Measurements from ENCODE around the gene EAPP.
"Not testable (repeated sequence)": the region's sequence is repeated elsewhere in the genome, so short reads cannot be mapped to it uniquely, and the experiment has no call there.

The EAPP gene

DNA sequence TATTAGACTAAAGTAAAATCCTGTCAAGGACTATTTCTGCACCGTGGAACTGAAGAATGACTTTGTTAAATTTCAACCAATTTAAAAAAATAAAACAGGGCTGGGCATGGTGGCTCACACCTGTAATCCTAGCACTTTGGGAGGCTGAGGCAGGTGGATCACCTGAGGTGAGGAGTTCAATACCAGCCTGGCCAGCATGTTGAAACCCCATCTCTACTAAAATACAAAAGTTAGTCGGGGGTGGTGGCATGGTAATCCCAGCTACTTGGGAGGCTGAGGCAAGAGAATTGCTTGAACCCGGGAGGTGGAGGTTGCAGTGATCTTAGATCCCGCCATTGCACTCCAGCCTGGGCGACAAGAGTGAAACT lies 34.4 kb downstream of the EAPP start:
- not testable (repeated sequence) for H3K27me3 ChIP-seq (replicated peaks; ENCODE audit: control insufficient read depth, insufficient read depth, low read length, poor library complexity, severe bottlenecking); DNase-seq; H3K36me3 ChIP-seq (ENCODE audit: control insufficient read depth, insufficient read depth, low read length); H3K9me3 ChIP-seq (ENCODE audit: control insufficient read depth, low read length); H3K27ac ChIP-seq (ENCODE audit: insufficient read depth, low read length, poor library complexity, severe bottlenecking); H3K4me1 ChIP-seq (ENCODE audit: control insufficient read depth, insufficient read depth, low read length, poor library complexity, severe bottlenecking); H3K4me3 ChIP-seq (ENCODE audit: insufficient read depth, low read depth, low read length, poor library complexity, severe bottlenecking)

DNA sequence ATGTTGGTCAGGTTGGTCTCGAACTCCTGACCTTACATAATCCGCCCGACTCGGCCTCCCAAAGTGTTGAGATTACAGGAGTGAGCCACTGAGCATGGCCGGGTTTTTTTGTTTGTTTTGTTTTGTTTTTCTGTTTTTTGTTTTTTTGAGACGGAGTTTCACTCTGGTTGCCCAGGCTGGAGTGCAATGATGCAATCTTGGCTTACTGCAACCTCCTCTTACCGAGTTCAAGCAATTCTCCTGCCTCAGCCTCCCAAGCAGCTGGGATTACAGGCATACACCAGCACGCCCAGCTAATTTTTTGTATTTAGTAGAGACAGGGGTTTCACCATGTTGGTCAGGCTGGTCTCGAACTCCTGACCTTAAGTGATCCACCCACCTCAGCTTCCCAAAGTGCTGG lies 35.5 kb downstream of the EAPP start:
- DNase-seq; H3K4me1 ChIP-seq (ENCODE audit: control insufficient read depth, insufficient read depth, low read length, poor library complexity, severe bottlenecking): not testable (repeated sequence)

DNA sequence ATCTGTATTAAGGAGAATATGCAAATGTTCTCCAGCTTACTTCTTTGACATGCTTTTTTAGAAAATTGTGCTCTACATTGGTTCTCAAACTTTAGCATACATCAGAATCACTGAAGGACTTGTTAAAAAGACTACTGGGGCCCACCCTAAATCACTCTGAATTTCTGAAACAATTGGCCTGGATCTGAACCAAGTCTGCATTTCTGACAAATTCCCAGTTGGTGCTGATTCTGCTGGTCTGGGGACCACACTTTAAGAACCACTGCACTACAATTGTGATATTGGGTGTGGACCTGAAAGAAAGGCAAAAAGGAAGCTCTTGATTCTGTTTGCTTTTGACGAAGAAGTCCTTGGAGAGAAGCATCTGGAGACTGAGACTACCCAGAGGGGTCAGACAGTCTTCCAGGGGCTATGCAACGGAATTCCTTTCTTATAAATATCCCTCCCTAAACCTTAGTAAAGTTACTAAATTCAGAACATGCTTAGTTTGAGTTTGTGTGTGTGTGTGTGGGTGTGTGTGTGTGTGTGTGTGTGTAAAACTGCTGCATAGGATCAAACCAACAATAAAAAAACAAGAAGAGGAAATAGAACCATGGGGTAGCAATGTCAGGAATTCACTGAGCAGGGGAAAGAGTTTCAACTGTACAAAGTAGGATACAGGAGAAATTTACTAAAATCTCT lies 36.8 kb downstream of the EAPP start:
- H3K4me1 ChIP-seq (ENCODE audit: control insufficient read depth, insufficient read depth, low read length, poor library complexity, severe bottlenecking) = no peaks in the 10 kb centered on the region
- H3K4me3 ChIP-seq (ENCODE audit: insufficient read depth, low read depth, low read length, poor library complexity, severe bottlenecking) = no peak overlapping the region
- no peaks in the 10 kb centered on the region for H3K9me3 ChIP-seq (ENCODE audit: control insufficient read depth, low read length)
- DNase-seq = no peak
- no peaks in the 10 kb centered on the region for H3K36me3 ChIP-seq (ENCODE audit: control insufficient read depth, insufficient read depth, low read length)
- no peak overlapping the region for H3K27ac ChIP-seq (ENCODE audit: insufficient read depth, low read length, poor library complexity, severe bottlenecking)
- no peaks in the 10 kb centered on the region for H3K27me3 ChIP-seq (replicated peaks; ENCODE audit: control insufficient read depth, insufficient read depth, low read length, poor library complexity, severe bottlenecking)

More for the DNA sequence above, 35.5 kb downstream of the EAPP start:
- not testable (repeated sequence) for H3K4me3 ChIP-seq (ENCODE audit: insufficient read depth, low read depth, low read length, poor library complexity, severe bottlenecking); H3K27me3 ChIP-seq (replicated peaks; ENCODE audit: control insufficient read depth, insufficient read depth, low read length, poor library complexity, severe bottlenecking); H3K36me3 ChIP-seq (ENCODE audit: control insufficient read depth, insufficient read depth, low read length); H3K27ac ChIP-seq (ENCODE audit: insufficient read depth, low read length, poor library complexity, severe bottlenecking); H3K9me3 ChIP-seq (ENCODE audit: control insufficient read depth, low read length)

DNA sequence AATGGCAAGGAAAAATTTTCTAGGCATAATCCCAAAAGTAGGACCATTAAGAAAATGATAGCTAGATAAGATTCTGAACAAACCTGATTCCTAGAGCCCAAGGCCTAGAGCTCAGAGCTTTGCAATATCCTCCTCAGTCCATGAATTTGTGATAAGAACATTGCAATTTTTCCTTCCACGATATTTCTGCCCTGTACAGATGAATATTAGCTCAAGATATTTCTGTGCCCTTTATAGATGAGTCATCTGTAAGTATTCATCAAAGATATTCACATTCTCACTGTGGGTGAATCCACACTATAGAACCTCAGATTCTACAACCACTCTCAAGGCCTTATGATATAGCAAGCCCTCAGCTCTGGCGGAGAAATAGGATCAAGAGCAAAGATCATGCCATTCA lies 37.5 kb downstream of the EAPP start:
- no peak for DNase-seq
- H3K4me3 ChIP-seq (ENCODE audit: insufficient read depth, low read depth, low read length, poor library complexity, severe bottlenecking) = no peak overlapping the region
- no peaks in the 10 kb centered on the region for H3K27me3 ChIP-seq (replicated peaks; ENCODE audit: control insufficient read depth, insufficient read depth, low read length, poor library complexity, severe bottlenecking)
- H3K4me1 ChIP-seq (ENCODE audit: control insufficient read depth, insufficient read depth, low read length, poor library complexity, severe bottlenecking) = no peaks in the 10 kb centered on the region
- H3K9me3 ChIP-seq (ENCODE audit: control insufficient read depth, low read length) = no peaks in the 10 kb centered on the region
- no peak overlapping the region for H3K27ac ChIP-seq (ENCODE audit: insufficient read depth, low read length, poor library complexity, severe bottlenecking)
- H3K36me3 ChIP-seq (ENCODE audit: control insufficient read depth, insufficient read depth, low read length) = no peaks in the 10 kb centered on the region

DNA sequence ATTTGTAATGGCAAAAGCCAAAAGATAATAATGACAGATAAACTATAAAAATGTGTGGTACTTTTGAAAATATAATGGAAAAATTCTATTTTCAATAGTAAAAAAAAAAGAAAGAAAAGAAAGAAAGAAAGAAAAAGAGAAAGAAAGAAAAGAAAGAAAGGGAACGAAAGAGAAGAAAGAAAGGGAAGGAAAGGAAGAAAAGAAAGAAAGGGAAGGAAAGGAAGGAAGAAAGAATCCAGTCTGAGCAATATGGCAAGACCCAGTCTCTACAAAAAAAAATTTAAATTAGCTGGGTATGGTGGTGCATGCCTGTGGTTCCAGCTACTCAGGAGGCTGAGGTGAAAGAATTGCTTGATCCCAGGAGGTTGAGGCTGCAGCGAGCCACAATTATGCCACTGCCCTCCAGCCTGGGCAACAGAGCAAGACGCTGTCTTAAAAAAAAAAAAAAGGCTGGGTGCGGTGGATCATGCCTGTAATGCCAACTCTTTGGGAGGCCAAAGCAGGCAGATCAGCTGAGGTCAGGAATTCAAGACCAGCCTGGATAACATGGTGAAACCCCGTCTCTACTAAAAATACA lies 38.4 kb downstream of the EAPP start:
- Histone ChIP-seq H3K9me3 (ENCODE audit: control insufficient read depth, low read length) (no peaks in the 10 kb centered on the region), H3K4me1 (ENCODE audit: control insufficient read depth, insufficient read depth, low read length, poor library complexity, severe bottlenecking) (no peaks in the 10 kb centered on the region), H3K36me3 (ENCODE audit: control insufficient read depth, insufficient read depth, low read length) (no peaks in the 10 kb centered on the region), H3K4me3 (ENCODE audit: insufficient read depth, low read depth, low read length, poor library complexity, severe bottlenecking) (no peak overlapping the region), H3K27ac (ENCODE audit: insufficient read depth, low read length, poor library complexity, severe bottlenecking) (no peak overlapping the region), H3K27me3 (replicated peaks; ENCODE audit: control insufficient read depth, insufficient read depth, low read length, poor library complexity, severe bottlenecking) (no peaks in the 10 kb centered on the region)
- no peak for DNase-seq

DNA sequence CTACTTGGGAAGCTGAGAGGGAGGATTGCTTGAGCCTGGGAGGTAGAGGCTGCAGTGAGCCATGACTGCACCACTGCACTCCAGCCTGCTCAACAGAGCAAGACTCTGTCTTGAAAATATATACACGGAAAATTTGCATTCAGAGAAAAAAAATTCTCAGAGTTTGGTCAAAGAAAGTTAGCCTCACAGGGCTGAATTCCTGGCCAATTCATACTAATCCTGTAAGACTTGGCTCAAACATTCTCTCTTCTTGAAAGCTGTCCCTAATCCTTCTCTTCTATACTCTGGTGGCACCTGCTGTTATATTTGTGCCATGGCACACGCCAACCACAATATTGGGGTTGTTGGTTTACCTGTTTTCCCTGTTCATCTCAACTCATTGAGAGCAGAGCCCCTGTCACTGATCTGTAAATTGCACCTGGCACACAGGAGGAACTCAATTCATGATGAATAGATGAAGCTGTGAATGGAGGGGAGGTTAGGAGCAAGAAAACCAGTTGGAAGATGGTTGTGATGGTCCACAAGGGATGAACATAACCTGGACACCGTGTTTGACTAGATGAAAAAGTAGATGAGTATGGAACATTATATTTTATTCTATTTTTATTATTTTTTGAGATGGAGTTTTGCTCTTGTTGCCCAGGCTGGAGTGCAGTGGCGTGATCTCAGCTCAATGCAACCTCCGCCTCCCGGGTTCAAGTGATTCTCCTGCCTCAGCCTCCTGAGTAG lies 40.7 kb downstream of the EAPP start:
- Histone ChIP-seq H3K27me3 (replicated peaks; ENCODE audit: control insufficient read depth, insufficient read depth, low read length, poor library complexity, severe bottlenecking) (no peaks in the 10 kb centered on the region), H3K36me3 (ENCODE audit: control insufficient read depth, insufficient read depth, low read length) (no peaks in the 10 kb centered on the region), H3K4me3 (ENCODE audit: insufficient read depth, low read depth, low read length, poor library complexity, severe bottlenecking) (no peak overlapping the region), H3K9me3 (ENCODE audit: control insufficient read depth, low read length) (no peaks in the 10 kb centered on the region), H3K4me1 (ENCODE audit: control insufficient read depth, insufficient read depth, low read length, poor library complexity, severe bottlenecking) (no peaks in the 10 kb centered on the region), H3K27ac (ENCODE audit: insufficient read depth, low read length, poor library complexity, severe bottlenecking) (no peak overlapping the region)
- DNase-seq = no peak

DNA sequence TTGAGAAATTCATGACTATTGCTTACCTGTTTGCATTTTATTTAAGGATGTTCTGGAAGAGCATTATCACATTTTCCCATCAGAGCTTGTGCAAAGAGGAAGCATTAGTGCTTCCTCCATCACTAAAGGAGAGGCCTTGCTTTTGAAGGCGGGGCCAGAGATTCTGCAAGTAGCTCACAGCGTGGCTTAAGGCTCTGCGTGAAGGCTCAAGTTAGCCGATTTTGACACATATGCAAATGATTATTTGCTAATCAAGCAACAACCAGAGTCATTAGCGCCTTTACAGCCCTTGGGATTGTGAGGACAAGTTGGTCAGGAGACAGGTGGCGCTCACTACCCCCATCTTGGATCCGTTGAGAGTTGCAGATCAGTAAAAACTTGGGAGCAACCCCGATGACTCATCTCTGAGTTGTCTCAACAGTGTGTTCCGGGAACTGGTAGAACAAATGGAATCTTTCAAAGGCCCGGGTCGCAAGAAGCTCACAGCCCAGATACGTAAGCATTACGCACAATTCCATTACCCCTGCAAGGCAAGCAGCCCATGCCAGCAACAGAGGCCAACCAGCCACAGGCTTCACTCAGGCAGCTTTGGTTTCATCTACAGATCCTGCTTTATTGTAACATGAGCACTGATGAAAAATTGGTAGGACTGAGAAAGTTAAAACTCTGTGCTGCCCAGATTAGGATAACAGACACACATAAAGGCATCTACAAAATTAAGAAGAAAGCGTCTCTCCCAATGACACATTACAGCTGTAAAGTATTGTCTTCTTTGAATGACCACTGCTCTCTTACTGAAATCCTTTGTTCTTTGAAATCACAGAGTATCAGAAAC lies 42.6 kb downstream of the EAPP start:
- H3K36me3 ChIP-seq (ENCODE audit: control insufficient read depth, insufficient read depth, low read length) = no peaks in the 10 kb centered on the region
- no peaks in the 10 kb centered on the region for H3K9me3 ChIP-seq (ENCODE audit: control insufficient read depth, low read length)
- no peak overlapping the region for H3K27ac ChIP-seq (ENCODE audit: insufficient read depth, low read length, poor library complexity, severe bottlenecking)
- no peaks in the 10 kb centered on the region for H3K27me3 ChIP-seq (replicated peaks; ENCODE audit: control insufficient read depth, insufficient read depth, low read length, poor library complexity, severe bottlenecking)
- H3K4me3 ChIP-seq (ENCODE audit: insufficient read depth, low read depth, low read length, poor library complexity, severe bottlenecking) = no peak overlapping the region
- DNase-seq = no peak
- H3K4me1 ChIP-seq (ENCODE audit: control insufficient read depth, insufficient read depth, low read length, poor library complexity, severe bottlenecking) = no peaks in the 10 kb centered on the region

DNA sequence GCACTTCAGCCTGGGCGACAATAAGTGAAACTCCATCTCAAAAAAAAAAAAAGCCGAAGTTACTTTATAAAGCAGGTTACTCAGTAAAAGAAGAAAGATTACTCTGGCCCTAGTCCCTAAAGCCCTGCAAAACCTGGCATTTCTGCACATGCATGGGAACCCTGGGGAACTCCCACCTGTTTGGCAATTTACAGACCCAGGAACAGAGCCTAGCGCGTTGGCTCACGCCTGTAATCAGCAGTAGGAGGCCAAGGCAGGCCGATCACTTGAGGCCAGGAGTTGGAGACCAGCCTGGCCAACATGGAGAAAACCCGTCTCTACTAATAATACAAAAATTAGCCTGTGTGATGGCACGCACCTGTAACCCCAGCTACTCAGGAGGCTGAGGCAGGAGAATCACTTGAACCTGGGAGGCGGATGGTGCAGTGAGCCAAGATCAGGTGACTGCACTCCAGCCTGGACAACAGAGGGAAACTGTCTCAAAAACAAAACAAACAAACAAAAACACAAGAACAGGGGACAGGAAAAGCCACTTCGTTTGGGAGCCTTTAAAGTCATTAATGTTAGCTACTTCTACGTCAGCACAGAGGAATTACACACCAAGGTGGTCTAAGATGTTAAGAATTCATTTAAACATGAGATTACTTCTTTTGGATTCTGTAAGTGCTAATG lies 43.4 kb downstream of the EAPP start:
- Histone ChIP-seq H3K9me3 (ENCODE audit: control insufficient read depth, low read length) (no peaks in the 10 kb centered on the region), H3K27ac (ENCODE audit: insufficient read depth, low read length, poor library complexity, severe bottlenecking) (no peak overlapping the region), H3K27me3 (replicated peaks; ENCODE audit: control insufficient read depth, insufficient read depth, low read length, poor library complexity, severe bottlenecking) (no peaks in the 10 kb centered on the region), H3K4me1 (ENCODE audit: control insufficient read depth, insufficient read depth, low read length, poor library complexity, severe bottlenecking) (no peaks in the 10 kb centered on the region), H3K4me3 (ENCODE audit: insufficient read depth, low read depth, low read length, poor library complexity, severe bottlenecking) (no peak overlapping the region), H3K36me3 (ENCODE audit: control insufficient read depth, insufficient read depth, low read length) (no peaks in the 10 kb centered on the region)
- no peak for DNase-seq

DNA sequence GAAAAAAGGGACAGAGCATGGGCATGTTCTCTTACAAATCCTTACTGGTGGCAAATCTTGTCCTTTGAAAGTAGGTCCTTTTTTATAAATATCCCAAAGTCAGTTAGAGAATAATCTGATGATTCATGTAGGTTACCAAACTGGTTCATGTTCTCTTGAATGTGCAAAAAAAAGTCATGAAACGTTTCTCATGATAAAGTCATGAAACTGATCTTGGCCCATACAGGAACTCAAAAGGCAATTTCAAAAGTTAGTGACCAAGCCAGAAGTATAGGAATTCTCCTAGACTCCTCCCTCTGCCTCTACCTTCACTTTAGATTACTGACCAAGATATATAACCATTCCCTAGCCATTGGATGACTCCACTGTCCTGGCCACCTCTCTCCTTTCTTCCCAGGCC lies 50.2 kb downstream of the EAPP start:
- no peak overlapping the region for H3K27ac ChIP-seq (ENCODE audit: insufficient read depth, low read length, poor library complexity, severe bottlenecking)
- H3K4me1 ChIP-seq (ENCODE audit: control insufficient read depth, insufficient read depth, low read length, poor library complexity, severe bottlenecking) = no peaks in the 10 kb centered on the region
- no peak for DNase-seq
- no peaks in the 10 kb centered on the region for H3K9me3 ChIP-seq (ENCODE audit: control insufficient read depth, low read length)
- H3K4me3 ChIP-seq (ENCODE audit: insufficient read depth, low read depth, low read length, poor library complexity, severe bottlenecking) = no peak overlapping the region
- no peaks in the 10 kb centered on the region for H3K36me3 ChIP-seq (ENCODE audit: control insufficient read depth, insufficient read depth, low read length)
- H3K27me3 ChIP-seq (replicated peaks; ENCODE audit: control insufficient read depth, insufficient read depth, low read length, poor library complexity, severe bottlenecking) = no peaks in the 10 kb centered on the region

All from effector memory CD4-positive, alpha-beta T cell (primary cell).